ENCODE measurements around the gene SLFN12. TPM values are rescaled to one million over a fixed set of nuclear protein-coding genes. Genes with fewer than 3 reads are reported as not detected.

SLFN12 gene
- total RNA-seq = 13.3 TPM
- 2.3 TPM for polyA plus RNA-seq (ENCODE audit: insufficient read depth, low read depth, low replicate concordance)
- long read RNA-seq, donor 1 = 0 reads
- long read RNA-seq, donor 2, partial matches to known transcripts = 0 of 1 reads
- long read RNA-seq, donor 2, other reads (novel, unspliced or antisense) = 0 of 1 reads
- long read RNA-seq, donor 3, partial matches to known transcripts = 0 of 2 reads
- long read RNA-seq, donor 3, other reads (novel, unspliced or antisense) = 0 of 2 reads
- long read RNA-seq, donor 4, partial matches to known transcripts = 0 of 2 reads
- long read RNA-seq, donor 4, other reads (novel, unspliced or antisense) = 0 of 2 reads
- long read RNA-seq, donor 5, partial matches to known transcripts = 0 of 1 reads
- long read RNA-seq, donor 5, other reads (novel, unspliced or antisense) = 0 of 1 reads
- long read RNA-seq, donor 6, partial matches to known transcripts = 0 of 3 reads
- long read RNA-seq, donor 6, other reads (novel, unspliced or antisense) = 0 of 3 reads
- long read RNA-seq, donor 7, partial matches to known transcripts = 0 of 5 reads
- long read RNA-seq, donor 7, other reads (novel, unspliced or antisense) = 2 of 5 reads
- long read RNA-seq, donor 8, partial matches to known transcripts = 0 of 1 reads
- long read RNA-seq, donor 8, other reads (novel, unspliced or antisense) = 0 of 1 reads
- long read RNA-seq, donor 9, partial matches to known transcripts = 0 of 1 reads
- long read RNA-seq, donor 9, other reads (novel, unspliced or antisense) = 0 of 1 reads
- long read RNA-seq, donor 10 = 0 reads

- Histone ChIP-seq H3K36me3 (ENCODE audit: control insufficient read depth in 2 of 3, insufficient read depth in 3 of 3, low read length in 3 of 3) (no peaks in the 10 kb centered on the region), H3K27ac (ENCODE audit: low read depth in 2 of 2, low read length in 2 of 2) (peak within 1 kb of the TSS; percentile 84 to 86), H3K4me3 (ENCODE audit: low read length in 3 of 3) (peak within 1 kb of the TSS; percentile 78 to 88 (median 88)), H3K9me3 (ENCODE audit: control insufficient read depth in 2 of 3, insufficient read depth in 1 of 3, low read length in 3 of 3) (no peaks in the 10 kb centered on the region), H3K27me3 (ENCODE audit: control insufficient read depth, insufficient read depth, low read length) (no peaks in the 10 kb centered on the region), H3K4me1 (ENCODE audit: control insufficient read depth in 2 of 3, insufficient read depth in 2 of 3, low read depth in 1 of 3, low read length in 3 of 3) (peaks cover 5 to 7% (median 5%) of the 10 kb centered on the region in 3 donors), H3K9ac (ENCODE audit: low read length in 3 of 3) (peak within 1 kb of the TSS; percentile 45 to 79 (median 70))
- TF ChIP-seq CTCF (IDR thresholded peaks at IDR 0.05; ENCODE audit: borderline replicate concordance, extremely low read depth, insufficient read depth) = no peak
- FAIRE-seq (peak; percentile 51), DNase-seq (peak; percentile 69 to 98 (median 85))
- intact Hi-C loops (cut with DNase I) = no loop called here
These were observed at the start of gene SLFN12 for GRCh38 chr17:35432176-35433074. Gene SLFN12, minus strand, starts transcription at chr17:35432500. Its CDS starts 9,472 bp downstream, at chr17:35423028.

- H3K27me3 ChIP-seq (ENCODE audit: control insufficient read depth, insufficient read depth, low read length) = peaks cover 19% of the 10 kb centered on the region
- no peak overlapping the region for H3K9ac ChIP-seq (ENCODE audit: low read length in 3 of 3)
- H3K9me3 ChIP-seq (ENCODE audit: control insufficient read depth in 2 of 3, insufficient read depth in 1 of 3, low read length in 3 of 3) = no peaks in the 10 kb centered on the region
- no peak for TF ChIP-seq CTCF (IDR thresholded peaks at IDR 0.05; ENCODE audit: borderline replicate concordance, extremely low read depth, insufficient read depth)
- no peak for FAIRE-seq
- intact Hi-C loops (cut with DNase I) = no loop called here
- no peak overlapping the region for H3K27ac ChIP-seq (ENCODE audit: low read depth in 2 of 2, low read length in 2 of 2)
- H3K4me3 ChIP-seq (ENCODE audit: low read length in 3 of 3) = no peak overlapping the region
- H3K36me3 ChIP-seq (ENCODE audit: control insufficient read depth in 2 of 3, insufficient read depth in 3 of 3, low read length in 3 of 3) = no peaks in the 10 kb centered on the region
- DNase-seq = no peak
- H3K4me1 ChIP-seq (ENCODE audit: control insufficient read depth in 2 of 3, insufficient read depth in 2 of 3, low read depth in 1 of 3, low read length in 3 of 3) = no peaks in the 10 kb centered on the region
These were observed 47.0 kb upstream of the SLFN12 start for GRCh38 chr17:35479271-35479670.

- Histone ChIP-seq H3K36me3 (ENCODE audit: control insufficient read depth in 2 of 3, insufficient read depth in 3 of 3, low read length in 3 of 3) (no peaks in the 10 kb centered on the region), H3K9me3 (ENCODE audit: control insufficient read depth in 2 of 3, insufficient read depth in 1 of 3, low read length in 3 of 3) (no peaks in the 10 kb centered on the region), H3K4me3 (ENCODE audit: low read length in 3 of 3) (no peak overlapping the region), H3K4me1 (ENCODE audit: control insufficient read depth in 2 of 3, insufficient read depth in 2 of 3, low read depth in 1 of 3, low read length in 3 of 3) (no peaks in the 10 kb centered on the region), H3K27ac (ENCODE audit: low read depth in 2 of 2, low read length in 2 of 2) (no peak overlapping the region), H3K9ac (ENCODE audit: low read length in 3 of 3) (no peak overlapping the region), H3K27me3 (ENCODE audit: control insufficient read depth, insufficient read depth, low read length) (peaks cover 18% of the 10 kb centered on the region)
- no peak for DNase-seq
- no peak for TF ChIP-seq CTCF (IDR thresholded peaks at IDR 0.05; ENCODE audit: borderline replicate concordance, extremely low read depth, insufficient read depth)
- no peak for FAIRE-seq
- intact Hi-C loops (cut with DNase I) = no loop called here
These were observed 44.9 kb upstream of the SLFN12 start for GRCh38 chr17:35477248-35477647.

All from kidney (tissue), 22 donors.